OCI-LY7 (cell line): ENCODE data around the gene KIAA1755. TPM values are rescaled to one million over a fixed set of nuclear protein-coding genes. Genes with fewer than 3 reads are reported as not detected.

Source experiments
- BruUV-seq: library from RNA; stranded (reverse); fragments of 400-500 nt; replicated peaks from 2 replicates; lab custom pipeline; 2021; lab: Mats Ljungman, UMichigan
- CTCF ChIA-PET: fragments of 300-600 bp; sonication (Branson Sonifier 250); formaldehyde crosslinking; loops from one replicate; lab custom pipeline; 2022; ENCODE audit warnings: antibody characterized with exemption; ENCODE audit not compliant: unreplicated experiment; lab: Charles Lee
- POLR2A ChIA-PET: fragments of 300-600 bp; sonication (Branson Sonifier 250); formaldehyde crosslinking; loops from one replicate; lab custom pipeline; 2022; ENCODE audit warnings: antibody characterized with exemption; lab: Charles Lee
- DNase-seq: peaks from one replicate; pipeline ENCODE4 v3.0.0-alpha.2; 2015; ENCODE audit warnings: low spot score
- H2AFZ ChIP-seq: fragments of 200-600 bp; sonication (generic), shearing (Covaris generic); 2 replicates; pipeline ENCODE4 v1.6.1; 2014; ENCODE audit warnings: mild to moderate bottlenecking, antibody characterized with exemption, low read length, moderate library complexity
- H3K27ac ChIP-seq: fragments of 200-600 bp; sonication (generic); 2 replicates; pipeline ENCODE4 v1.5.1; 2014; ENCODE audit warnings: mixed run types, low read depth, mild to moderate bottlenecking, moderate library complexity, low read length, inconsistent platforms; ENCODE audit not compliant: poor library complexity, severe bottlenecking
- H3K36me3 ChIP-seq: fragments of 200-600 bp; sonication (generic); 2 replicates; pipeline ENCODE4 v1.6.1; 2014; ENCODE audit warnings: mild to moderate bottlenecking, antibody characterized with exemption, low read length, moderate library complexity, mixed read lengths; ENCODE audit not compliant: insufficient read depth
- H3K4me1 ChIP-seq: fragments of 200-600 bp; sonication (generic); 2 replicates; pipeline ENCODE4 v1.5.1; 2014; ENCODE audit warnings: mild to moderate bottlenecking, low read length; ENCODE audit not compliant: insufficient read depth, poor library complexity, severe bottlenecking
- H3K4me2 ChIP-seq: fragments of 200-600 bp; sonication (generic); 2 replicates; pipeline ENCODE4 v1.6.1; 2014; ENCODE audit warnings: mild to moderate bottlenecking, low read length
- H3K4me3 ChIP-seq: fragments of 200-600 bp; sonication (generic); 2 replicates; pipeline ENCODE4 v1.5.1; 2014; ENCODE audit warnings: mild to moderate bottlenecking, low read depth, low read length; ENCODE audit not compliant: poor library complexity, severe bottlenecking
- H3K79me2 ChIP-seq: fragments of 200-600 bp; sonication (generic); 2 replicates; pipeline ENCODE4 v1.6.1; 2016; ENCODE audit warnings: low read depth, mild to moderate bottlenecking, low read length, moderate library complexity, mixed read lengths; ENCODE audit not compliant: insufficient read depth
- H3K9me2 ChIP-seq: fragments of 200-600 bp; sonication (generic); 2 replicates; pipeline ENCODE4 v1.6.1; 2016; ENCODE audit warnings: mild to moderate bottlenecking, low read length, mixed read lengths; ENCODE audit not compliant: insufficient read depth
- H3K9me3 ChIP-seq: fragments of 200-600 bp; sonication (generic); 2 replicates; pipeline ENCODE4 v1.6.1; 2014; ENCODE audit warnings: mild to moderate bottlenecking, mixed run types, low read length, mixed read lengths
- H4K20me1 ChIP-seq: fragments of 200-600 bp; sonication (generic); 2 replicates; pipeline ENCODE4 v1.6.1; 2014; ENCODE audit warnings: mild to moderate bottlenecking, antibody characterized with exemption, low read length, moderate library complexity, mixed read lengths; ENCODE audit not compliant: insufficient read depth
- EZH2phosphoT487 ChIP-seq: fragments of 200-600 bp; sonication (generic); IDR thresholded peaks from 2 replicates; pipeline ENCODE4 v1.6.1; 2018; ENCODE audit warnings: low read depth, borderline replicate concordance, mild to moderate bottlenecking, mixed run types, antibody characterized with exemption, low read length, moderate library complexity, mixed read lengths
- intact Hi-C: fragments of 100-400 bp; cut with micrococcal nuclease; formaldehyde crosslinking; loops from one replicate; pipeline ENCODE4 v1.10.0; 2022; ENCODE audit not compliant: unreplicated experiment
- total RNA-seq, 2 experiments: library from RNA; depleted of rRNA in 1 of 2; stranded (reverse); fragments of >200 nt in 1 of 2; shearing (Covaris generic) in 1 of 2; gene quantifications; 2 replicates each; pipeline ENCODE4 v1.2.3, GENCODE V29; 2014 to 2022
- TF ChIP-seq, protein P1 (sequence below): fragments of 200-600 bp; sonication (generic); conservative IDR thresholded peaks from 2 replicates; pipeline ENCODE4 v1.5.1; 2014; ENCODE audit warnings: mild to moderate bottlenecking, antibody characterized with exemption, low read length, moderate library complexity, mixed read lengths

KIAA1755 gene
- total RNA-seq, 2 experiments from 2014 or later: not detected

DNA sequence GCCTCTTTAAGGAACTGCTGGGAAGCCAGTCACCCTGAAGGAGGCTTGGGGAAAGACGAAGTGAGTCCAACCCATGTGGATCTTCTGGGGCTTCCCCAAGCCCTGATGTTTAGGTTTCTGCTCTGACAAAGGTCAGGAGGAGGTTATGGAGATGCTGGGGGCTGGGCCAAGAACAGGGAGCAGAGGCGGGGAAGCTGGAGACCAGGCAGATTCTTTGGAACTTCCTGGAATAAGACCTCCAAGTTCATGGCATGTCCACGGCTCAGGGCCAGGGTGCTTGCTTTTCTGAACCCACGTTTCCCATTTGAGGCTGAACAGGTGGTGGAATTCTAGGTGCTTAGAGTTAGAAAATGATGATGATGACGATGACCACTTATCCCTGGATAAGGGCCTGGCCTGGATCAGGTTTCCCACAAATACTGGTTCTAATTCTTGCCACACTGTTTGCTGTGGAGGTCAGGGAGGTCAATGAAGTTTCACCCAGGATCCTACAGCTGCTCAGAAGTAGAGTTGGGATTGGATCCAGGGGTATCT lies 65.5 kb downstream of the KIAA1755 start:
- TF ChIP-seq EZH2phosphoT487: no peak
- TF ChIP-seq, protein P1, sequence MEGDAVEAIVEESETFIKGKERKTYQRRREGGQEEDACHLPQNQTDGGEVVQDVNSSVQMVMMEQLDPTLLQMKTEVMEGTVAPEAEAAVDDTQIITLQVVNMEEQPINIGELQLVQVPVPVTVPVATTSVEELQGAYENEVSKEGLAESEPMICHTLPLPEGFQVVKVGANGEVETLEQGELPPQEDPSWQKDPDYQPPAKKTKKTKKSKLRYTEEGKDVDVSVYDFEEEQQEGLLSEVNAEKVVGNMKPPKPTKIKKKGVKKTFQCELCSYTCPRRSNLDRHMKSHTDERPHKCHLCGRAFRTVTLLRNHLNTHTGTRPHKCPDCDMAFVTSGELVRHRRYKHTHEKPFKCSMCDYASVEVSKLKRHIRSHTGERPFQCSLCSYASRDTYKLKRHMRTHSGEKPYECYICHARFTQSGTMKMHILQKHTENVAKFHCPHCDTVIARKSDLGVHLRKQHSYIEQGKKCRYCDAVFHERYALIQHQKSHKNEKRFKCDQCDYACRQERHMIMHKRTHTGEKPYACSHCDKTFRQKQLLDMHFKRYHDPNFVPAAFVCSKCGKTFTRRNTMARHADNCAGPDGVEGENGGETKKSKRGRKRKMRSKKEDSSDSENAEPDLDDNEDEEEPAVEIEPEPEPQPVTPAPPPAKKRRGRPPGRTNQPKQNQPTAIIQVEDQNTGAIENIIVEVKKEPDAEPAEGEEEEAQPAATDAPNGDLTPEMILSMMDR: no peak

GRCh38 chr20:38193586-38194105 lies 66.9 kb downstream of the KIAA1755 start:
- H3K79me2 ChIP-seq: no peaks in the 10 kb centered on the region
- no peaks in the 10 kb centered on the region for H3K9me3 ChIP-seq
- H3K9me2 ChIP-seq: no peaks in the 10 kb centered on the region
- no peak for DNase-seq
- no peaks in the 10 kb centered on the region for H3K4me1 ChIP-seq
- H4K20me1 ChIP-seq: no peaks in the 10 kb centered on the region
- POLR2A ChIA-PET: no interaction called here
- CTCF ChIA-PET: no interaction called here
- no peak overlapping the region for H2AFZ ChIP-seq
- no peaks in the 10 kb centered on the region for H3K36me3 ChIP-seq
- no peak overlapping the region for H3K4me3 ChIP-seq
- no peak overlapping the region for H3K4me2 ChIP-seq
- no peak overlapping the region for H3K27ac ChIP-seq
- TF ChIP-seq, protein P1: no peak
- no peak for TF ChIP-seq EZH2phosphoT487
- intact Hi-C loops: no loop called here
- BruUV-seq: no TSS peak

More for the DNA sequence above, 65.5 kb downstream of the KIAA1755 start:
- no peak overlapping the region for H2AFZ ChIP-seq
- H4K20me1 ChIP-seq: no peaks in the 10 kb centered on the region
- no peaks in the 10 kb centered on the region for H3K36me3 ChIP-seq
- POLR2A ChIA-PET: interaction anchor here (0.7 kb wide), 1 partner anchor 289 kb away, joined by 3 read pairs; no protein-coding TSS in a partner anchor
- no peak overlapping the region for H3K4me3 ChIP-seq
- H3K4me2 ChIP-seq: no peak overlapping the region
- no peaks in the 10 kb centered on the region for H3K9me2 ChIP-seq
- H3K27ac ChIP-seq: no peak overlapping the region
- BruUV-seq: no TSS peak
- CTCF ChIA-PET: no interaction called here
- intact Hi-C loops: no loop called here
- DNase-seq: no peak
- H3K79me2 ChIP-seq: no peaks in the 10 kb centered on the region
- H3K9me3 ChIP-seq: no peaks in the 10 kb centered on the region
- H3K4me1 ChIP-seq: no peaks in the 10 kb centered on the region

DNA sequence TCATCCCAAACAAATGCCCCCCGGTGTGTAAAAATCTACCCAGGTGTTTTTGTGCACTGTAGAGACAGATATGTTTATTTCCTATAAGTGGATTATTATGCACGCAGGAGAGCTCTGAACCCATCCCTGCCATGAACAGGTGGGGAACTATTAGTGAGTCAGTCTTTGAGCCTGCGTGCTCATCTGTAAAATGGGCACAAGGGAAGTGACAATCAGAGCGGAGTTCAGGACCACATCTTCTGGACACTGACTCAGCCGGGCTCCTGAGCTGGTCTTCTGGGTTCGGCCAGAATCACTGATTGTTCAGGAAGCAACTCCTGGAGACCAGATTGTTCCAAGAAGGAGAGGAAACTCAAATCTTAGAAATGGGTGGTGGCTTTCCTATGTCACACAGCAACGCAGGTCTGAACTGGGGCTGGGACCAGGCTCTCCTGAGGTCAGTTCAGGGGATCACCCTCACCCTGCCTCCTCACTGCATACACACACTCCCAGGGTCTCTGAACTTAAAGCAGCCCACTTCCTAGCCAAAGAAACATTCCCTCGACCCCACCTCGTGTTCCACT lies 68.1 kb downstream of the KIAA1755 start:
- Histone ChIP-seq H3K79me2 (no peaks in the 10 kb centered on the region), H2AFZ (no peak overlapping the region), H3K4me1 (no peaks in the 10 kb centered on the region), H3K4me3 (no peak overlapping the region), H3K27ac (no peak overlapping the region), H3K4me2 (no peak overlapping the region), H3K36me3 (no peaks in the 10 kb centered on the region), H3K9me3 (no peaks in the 10 kb centered on the region), H3K9me2 (no peaks in the 10 kb centered on the region), H4K20me1 (no peaks in the 10 kb centered on the region)
- intact Hi-C loops: no loop called here
- BruUV-seq: no TSS peak
- TF ChIP-seq EZH2phosphoT487: no peak
- TF ChIP-seq, protein P1: no peak
- ChIA-PET POLR2A (interaction anchor here (0.7 kb wide), 1 partner anchor 327 kb away, joined by 3 read pairs; no protein-coding TSS in a partner anchor), CTCF (no interaction called here)
- no peak for DNase-seq
